ENCODE measurements around the gene ZNF780A. TPM values are rescaled to one million over a fixed set of nuclear protein-coding genes. Genes with fewer than 3 reads are reported as not detected.

The ZNF780A gene
- total RNA-seq, 4 donors from 2014 or later: 2.2 to 21.1 (median 7.8) TPM

Other genes starting within 250 kb of the ZNF780A start
- gene FBL, start 244.6 kb downstream of the ZNF780A start, total RNA-seq: 100 to 1,000 TPM; 193 to 333 (median 273) TPM
- gene FCGBP, start 156.3 kb downstream of the ZNF780A start, total RNA-seq: 100 to 1,000 TPM; 114 to 314 (median 246) TPM
- 100 to 1,000 TPM in 2 of 4 donors, 10 to 100 TPM in 2; 53.8 to 109 (median 95.9) TPM for gene PSMC4, start 119.8 kb downstream of the ZNF780A start, total RNA-seq
- 1 to 10 TPM in 2 of 4 donors, under 1 TPM in 2; 0.72 to 6.2 (median 1.5) TPM for gene ZNF546, start 93.9 kb downstream of the ZNF780A start, total RNA-seq
- gene ZNF780B, start 34.7 kb downstream of the ZNF780A start, total RNA-seq: 1 to 10 TPM; 5.4 to 9.8 (median 8.5) TPM
- gene MAP3K10, start 100.5 kb upstream of the ZNF780A start, total RNA-seq: 10 to 100 TPM; 11.0 to 20.4 (median 17.1) TPM
- gene TTC9B, start 127.4 kb upstream of the ZNF780A start, total RNA-seq: not detected
- under 1 TPM in 1 of 4 donors, not detected in 3; 0.26 TPM for gene CCNP, start 135.7 kb upstream of the ZNF780A start, total RNA-seq
- 100 to 1,000 TPM in 2 of 4 donors, 10 to 100 TPM in 2; 76.4 to 146 (median 92.3) TPM for gene AKT2, start 194.4 kb upstream of the ZNF780A start, total RNA-seq

Data from suprapubic skin (tissue), 4 donors.